DND-41 (cell line): ENCODE measurements around the gene KHSRP.

Source experiments
- EZH2 ChIP-seq: IDR thresholded peaks from 3 replicates; pipeline ENCODE4 v1.6.1; 2012; ENCODE audit warnings: borderline replicate concordance, low read depth, mild to moderate bottlenecking, moderate library complexity, low read length, inconsistent platforms; ENCODE audit not compliant: severe bottlenecking
- TF ChIP-seq, protein P1 (sequence below): IDR thresholded peaks from 2 replicates; pipeline ENCODE4 v1.5.1; 2012; ENCODE audit warnings: borderline replicate concordance, low read length, moderate library complexity, mild to moderate bottlenecking; ENCODE audit not compliant: poor library complexity, severe bottlenecking; ENCODE audit errors: extremely low read depth

DNA sequence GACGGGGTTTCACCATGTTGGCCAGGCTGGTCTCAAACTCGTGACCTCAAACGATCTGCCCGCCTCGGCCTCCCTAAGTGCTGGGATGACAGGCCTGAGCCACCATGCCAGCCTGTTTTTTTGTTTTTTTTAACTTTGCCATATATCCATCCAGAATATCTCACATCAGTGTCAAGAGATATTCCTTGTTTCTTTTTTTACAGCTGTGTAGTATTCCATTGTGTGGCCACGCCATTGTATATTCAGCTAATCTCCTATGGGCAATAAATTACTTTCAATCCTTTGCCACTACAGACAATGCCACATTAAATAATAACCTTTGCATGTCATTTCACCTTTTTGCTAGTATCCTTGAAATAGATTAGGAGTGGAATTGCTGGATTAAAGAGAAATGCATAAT is 15.3 kb downstream of the KHSRP start:
- TF ChIP-seq, protein P1, sequence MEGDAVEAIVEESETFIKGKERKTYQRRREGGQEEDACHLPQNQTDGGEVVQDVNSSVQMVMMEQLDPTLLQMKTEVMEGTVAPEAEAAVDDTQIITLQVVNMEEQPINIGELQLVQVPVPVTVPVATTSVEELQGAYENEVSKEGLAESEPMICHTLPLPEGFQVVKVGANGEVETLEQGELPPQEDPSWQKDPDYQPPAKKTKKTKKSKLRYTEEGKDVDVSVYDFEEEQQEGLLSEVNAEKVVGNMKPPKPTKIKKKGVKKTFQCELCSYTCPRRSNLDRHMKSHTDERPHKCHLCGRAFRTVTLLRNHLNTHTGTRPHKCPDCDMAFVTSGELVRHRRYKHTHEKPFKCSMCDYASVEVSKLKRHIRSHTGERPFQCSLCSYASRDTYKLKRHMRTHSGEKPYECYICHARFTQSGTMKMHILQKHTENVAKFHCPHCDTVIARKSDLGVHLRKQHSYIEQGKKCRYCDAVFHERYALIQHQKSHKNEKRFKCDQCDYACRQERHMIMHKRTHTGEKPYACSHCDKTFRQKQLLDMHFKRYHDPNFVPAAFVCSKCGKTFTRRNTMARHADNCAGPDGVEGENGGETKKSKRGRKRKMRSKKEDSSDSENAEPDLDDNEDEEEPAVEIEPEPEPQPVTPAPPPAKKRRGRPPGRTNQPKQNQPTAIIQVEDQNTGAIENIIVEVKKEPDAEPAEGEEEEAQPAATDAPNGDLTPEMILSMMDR, result no peak
- no peak for TF ChIP-seq EZH2
